Measurements from ENCODE around the gene AKR1C3. TPM values are rescaled to one million over a fixed set of nuclear protein-coding genes. Genes with fewer than 3 reads are reported as not detected.
"Not testable (repeated sequence)": the region's sequence is repeated elsewhere in the genome, so short reads cannot be mapped to it uniquely, and the experiment has no call there.

Gene AKR1C3
- total and polyA plus RNA-seq, 3 experiments from 2014 or later: 0.75 to 4.2 TPM; not detected in 1

GRCh38 chr10:5092848-5093790 lies 1.1 kb upstream of the AKR1C3 start:
- no peak for DNase-seq
- Histone ChIP-seq H3K9me3 (ENCODE audit: low read length) (no peaks in the 10 kb centered on the region), H3K4me1 (ENCODE audit: insufficient read depth, low read length) (no peaks in the 10 kb centered on the region), H3K36me3 (ENCODE audit: insufficient read depth, low read length) (no peaks in the 10 kb centered on the region), H3K27me3 (ENCODE audit: insufficient read depth, low read length, poor library complexity, severe bottlenecking) (peaks cover 3% of the 10 kb centered on the region), H3K27ac (ENCODE audit: low read depth, low read length) (no peak overlapping the region), H3K4me3 (ENCODE audit: low read length) (no peak overlapping the region)
- Mint-ChIP-seq H3K27me3 (peaks cover 7 to 30% of the 10 kb centered on the region in 2 donors), H3K4me3 (no peak overlapping the region), H3K27ac (no peak overlapping the region), H3K9me3 (peaks cover 4 to 23% (median 7%) of the 10 kb centered on the region in 5 donors), H3K36me3 (peaks cover 0 to 5% (median 1%) of the 10 kb centered on the region in 3 donors), H3K4me1 (peaks cover 2 to 5% (median 4%) of the 10 kb centered on the region in 3 donors)
- POLR2A ChIA-PET: no interaction called here
- CTCF ChIA-PET: no interaction called here

- no peak for DNase-seq
- H3K4me3 ChIP-seq (ENCODE audit: low read length): no peak overlapping the region
- POLR2A ChIA-PET: no interaction called here
Measured at GRCh38 chr10:5095687-5096086, 1.5 kb downstream of the AKR1C3 start.

GRCh38 chr10:5096108-5096507 lies 1.9 kb downstream of the AKR1C3 start:
- Mint-ChIP-seq H3K4me1 (peaks cover 2 to 5% (median 4%) of the 10 kb centered on the region in 3 donors), H3K9me3 (peaks cover 0 to 6% (median 4%) of the 10 kb centered on the region in 5 donors), H3K27me3 (peaks cover 7 to 18% of the 10 kb centered on the region in 2 donors), H3K27ac (no peak overlapping the region), H3K4me3 (no peak overlapping the region), H3K36me3 (peaks cover 0 to 10% (median 1%) of the 10 kb centered on the region in 3 donors)
- DNase-seq: no peak
- Histone ChIP-seq H3K27ac (ENCODE audit: low read depth, low read length) (no peak overlapping the region), H3K27me3 (ENCODE audit: insufficient read depth, low read length, poor library complexity, severe bottlenecking) (peaks cover 3% of the 10 kb centered on the region), H3K36me3 (ENCODE audit: insufficient read depth, low read length) (peaks cover 6% of the 10 kb centered on the region), H3K4me1 (ENCODE audit: insufficient read depth, low read length) (no peaks in the 10 kb centered on the region), H3K9me3 (ENCODE audit: low read length) (no peaks in the 10 kb centered on the region), H3K4me3 (ENCODE audit: low read length) (no peak overlapping the region)
- ChIA-PET POLR2A (no interaction called here), CTCF (no interaction called here)

More at GRCh38 chr10:5095687-5096086, 1.5 kb downstream of the AKR1C3 start:
- Mint-ChIP-seq H3K9me3 (peaks cover 0 to 7% (median 4%) of the 10 kb centered on the region in 5 donors), H3K4me3 (no peak overlapping the region), H3K36me3 (peaks cover 0 to 10% (median 1%) of the 10 kb centered on the region in 3 donors), H3K27me3 (peaks cover 7 to 18% of the 10 kb centered on the region in 2 donors), H3K27ac (no peak overlapping the region), H3K4me1 (peaks cover 2 to 5% (median 4%) of the 10 kb centered on the region in 3 donors)
- Histone ChIP-seq H3K4me1 (ENCODE audit: insufficient read depth, low read length) (no peaks in the 10 kb centered on the region), H3K27me3 (ENCODE audit: insufficient read depth, low read length, poor library complexity, severe bottlenecking) (peaks cover 3% of the 10 kb centered on the region), H3K36me3 (ENCODE audit: insufficient read depth, low read length) (peaks cover 6% of the 10 kb centered on the region), H3K27ac (ENCODE audit: low read depth, low read length) (no peak overlapping the region), H3K9me3 (ENCODE audit: low read length) (no peaks in the 10 kb centered on the region)
- CTCF ChIA-PET: no interaction called here

- H3K4me1 Mint-ChIP-seq; H3K27ac ChIP-seq (ENCODE audit: low read depth, low read length); H3K4me1 ChIP-seq (ENCODE audit: insufficient read depth, low read length); H3K4me3 ChIP-seq (ENCODE audit: low read length); H3K9me3 Mint-ChIP-seq; CTCF ChIA-PET; POLR2A ChIA-PET; H3K4me3 Mint-ChIP-seq; H3K27ac Mint-ChIP-seq; H3K27me3 ChIP-seq (ENCODE audit: insufficient read depth, low read length, poor library complexity, severe bottlenecking); H3K36me3 ChIP-seq (ENCODE audit: insufficient read depth, low read length); H3K27me3 Mint-ChIP-seq; DNase-seq; H3K9me3 ChIP-seq (ENCODE audit: low read length): not testable (repeated sequence)
- peaks cover 0 to 13% (median 1%) of the 10 kb centered on the region in 3 donors for H3K36me3 Mint-ChIP-seq
Measured at GRCh38 chr10:5102479-5102878, 8.3 kb downstream of the AKR1C3 start.

DNA sequence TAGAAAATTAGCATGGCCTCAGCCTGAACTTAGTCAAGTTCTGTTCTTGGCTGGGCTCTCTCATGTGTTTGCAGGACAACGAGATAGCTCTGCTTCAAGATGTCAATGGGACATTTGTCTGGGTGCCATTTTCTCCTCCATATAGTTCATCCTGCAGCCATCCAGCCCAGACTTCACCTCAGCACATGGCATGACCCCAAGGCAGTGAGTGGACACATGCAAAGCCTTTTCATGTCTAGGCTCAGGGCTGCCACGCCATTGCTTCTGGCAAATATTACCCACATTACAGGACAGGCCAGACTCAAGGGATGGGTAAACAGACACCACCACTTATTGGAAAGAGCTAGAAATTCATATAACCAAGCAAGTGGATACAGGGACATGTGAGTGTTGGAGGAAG lies 9.3 kb downstream of the AKR1C3 start:
- H3K4me1 Mint-ChIP-seq: no peaks in the 10 kb centered on the region
- ChIA-PET POLR2A (no interaction called here), CTCF (no interaction called here)
- H3K27me3 Mint-ChIP-seq: no peaks in the 10 kb centered on the region
- H3K36me3 Mint-ChIP-seq: peaks cover 0 to 17% (median 0%) of the 10 kb centered on the region in 3 donors
- H3K27me3 ChIP-seq (ENCODE audit: insufficient read depth, low read length, poor library complexity, severe bottlenecking): no peaks in the 10 kb centered on the region
- no peaks in the 10 kb centered on the region for H3K9me3 ChIP-seq (ENCODE audit: low read length)
- no peak overlapping the region for H3K4me3 ChIP-seq (ENCODE audit: low read length)
- no peak overlapping the region for H3K4me3 Mint-ChIP-seq
- no peaks in the 10 kb centered on the region for H3K4me1 ChIP-seq (ENCODE audit: insufficient read depth, low read length)
- no peak overlapping the region for H3K27ac Mint-ChIP-seq
- H3K27ac ChIP-seq (ENCODE audit: low read depth, low read length): no peak overlapping the region
- DNase-seq: no peak
- peaks cover 5% of the 10 kb centered on the region for H3K36me3 ChIP-seq (ENCODE audit: insufficient read depth, low read length)
- H3K9me3 Mint-ChIP-seq: no peaks in the 10 kb centered on the region

GRCh38 chr10:5105626-5106025 lies 11.4 kb downstream of the AKR1C3 start:
- H3K27ac ChIP-seq (ENCODE audit: low read depth, low read length): no peak overlapping the region
- H3K4me3 ChIP-seq (ENCODE audit: low read length): no peak overlapping the region
- ChIA-PET POLR2A (no interaction called here), CTCF (no interaction called here)
- Mint-ChIP-seq H3K9me3 (peaks cover 0 to 2% (median 0%) of the 10 kb centered on the region in 5 donors), H3K4me1 (no peaks in the 10 kb centered on the region), H3K27me3 (no peaks in the 10 kb centered on the region), H3K4me3 (no peak overlapping the region), H3K36me3 (peaks cover 0 to 12% (median 0%) of the 10 kb centered on the region in 3 donors), H3K27ac (no peak overlapping the region)
- no peaks in the 10 kb centered on the region for H3K4me1 ChIP-seq (ENCODE audit: insufficient read depth, low read length)
- DNase-seq: no peak
- no peaks in the 10 kb centered on the region for H3K27me3 ChIP-seq (ENCODE audit: insufficient read depth, low read length, poor library complexity, severe bottlenecking)
- no peaks in the 10 kb centered on the region for H3K9me3 ChIP-seq (ENCODE audit: low read length)
- no peaks in the 10 kb centered on the region for H3K36me3 ChIP-seq (ENCODE audit: insufficient read depth, low read length)

GRCh38 chr10:5106553-5106952 lies 12.3 kb downstream of the AKR1C3 start:
- H3K36me3 Mint-ChIP-seq: peaks cover 0 to 12% (median 0%) of the 10 kb centered on the region in 3 donors
- H3K4me3 Mint-ChIP-seq: no peak overlapping the region
- H3K27ac Mint-ChIP-seq: no peak overlapping the region

GRCh38 chr10:5107860-5108526 lies 13.8 kb downstream of the AKR1C3 start:
- ChIA-PET CTCF (interaction anchor here (0.6 kb wide), 1 partner anchor 51 kb away, joined by 3 read pairs; no protein-coding TSS in a partner anchor), POLR2A (no interaction called here)
- no peak overlapping the region for H3K27ac ChIP-seq (ENCODE audit: low read depth, low read length)
- no peaks in the 10 kb centered on the region for H3K4me1 Mint-ChIP-seq
- no peak for DNase-seq
- no peaks in the 10 kb centered on the region for H3K9me3 ChIP-seq (ENCODE audit: low read length)
- H3K4me3 ChIP-seq (ENCODE audit: low read length): no peak overlapping the region
- H3K36me3 Mint-ChIP-seq: peaks cover 0 to 11% (median 0%) of the 10 kb centered on the region in 3 donors
- H3K4me3 Mint-ChIP-seq: no peak overlapping the region
- H3K9me3 Mint-ChIP-seq: peaks cover 0 to 3% (median 0%) of the 10 kb centered on the region in 5 donors
- H3K27ac Mint-ChIP-seq: peak overlapping the region in 1 of 8 donors; percentile 23
- H3K27me3 ChIP-seq (ENCODE audit: insufficient read depth, low read length, poor library complexity, severe bottlenecking): no peaks in the 10 kb centered on the region
- H3K36me3 ChIP-seq (ENCODE audit: insufficient read depth, low read length): no peaks in the 10 kb centered on the region
- H3K4me1 ChIP-seq (ENCODE audit: insufficient read depth, low read length): no peaks in the 10 kb centered on the region
- H3K27me3 Mint-ChIP-seq: no peaks in the 10 kb centered on the region

More at GRCh38 chr10:5106553-5106952, 12.3 kb downstream of the AKR1C3 start:
- no peak for DNase-seq
- Histone ChIP-seq H3K9me3 (ENCODE audit: low read length) (no peaks in the 10 kb centered on the region), H3K36me3 (ENCODE audit: insufficient read depth, low read length) (no peaks in the 10 kb centered on the region), H3K27me3 (ENCODE audit: insufficient read depth, low read length, poor library complexity, severe bottlenecking) (no peaks in the 10 kb centered on the region), H3K4me3 (ENCODE audit: low read length) (no peak overlapping the region), H3K4me1 (ENCODE audit: insufficient read depth, low read length) (no peaks in the 10 kb centered on the region), H3K27ac (ENCODE audit: low read depth, low read length) (no peak overlapping the region)
- ChIA-PET POLR2A (no interaction called here), CTCF (no interaction called here)
- H3K9me3 Mint-ChIP-seq: peaks cover 0 to 3% (median 0%) of the 10 kb centered on the region in 5 donors
- no peaks in the 10 kb centered on the region for H3K4me1 Mint-ChIP-seq
- no peaks in the 10 kb centered on the region for H3K27me3 Mint-ChIP-seq

Measured in CD8-positive, alpha-beta memory T cell (primary cell).